H1 (cell line): Measurements from ENCODE around the gene AKR7A3.
"Not testable (repeated sequence)": the region's sequence is repeated elsewhere in the genome, so short reads cannot be mapped to it uniquely, and the experiment has no call there.

Source experiments
- CTCF ChIP-seq, 3 experiments: IDR thresholded peaks; 1 replicate in 2 of 3; 2 replicates in 1 of 3; pipeline versions ENCODE4 v1.5.1 to v1.6.1; 2011; ENCODE audit warnings: low read length in 3 of 3, mild to moderate bottlenecking in 3 of 3, inconsistent platforms in 2 of 3, low read depth in 1 of 3, moderate library complexity in 1 of 3; ENCODE audit not compliant: insufficient read depth in 1 of 3; ENCODE audit errors: control extremely low read depth in 1 of 3
- EZH2 ChIP-seq: fragments of 200-600 bp; sonication (generic); IDR thresholded peaks from 2 replicates; pipeline ENCODE4 v1.7.1; 2012; ENCODE audit warnings: low read depth, mild to moderate bottlenecking, moderate library complexity, low read length, inconsistent platforms; ENCODE audit not compliant: severe bottlenecking
- POLR2AphosphoS5 ChIP-seq: IDR thresholded peaks from 2 replicates; pipeline ENCODE4 v1.6.1; 2011; ENCODE audit warnings: low read depth, low read length

GRCh38 chr1:19285366-19285765 is 3.2 kb downstream of the AKR7A3 start:
- not testable (repeated sequence) for TF ChIP-seq EZH2; POLR2AphosphoS5; CTCF (IDR thresholded peaks at IDR 0.05; ENCODE audit: control extremely low read depth in 1 of 3, insufficient read depth in 1 of 3, low read depth in 1 of 3, low read length in 3 of 3)
